ENCODE measurements around the gene PEAK1. TPM values are rescaled to one million over a fixed set of nuclear protein-coding genes. Genes with fewer than 3 reads are reported as not detected.

Gene PEAK1
- total and polyA plus RNA-seq, 4 experiments from 2014 or later: 2.2 to 10.1 (median 7.8) TPM; not detected in 1

GRCh38 chr15:77201665-77202064 lies 218.2 kb downstream of the PEAK1 start:
- intact Hi-C loops (cut with micrococcal nuclease): no loop called here
- ChIA-PET POLR2A (ENCODE audit: partially characterized antibody) (no interaction called here), CTCF (ENCODE audit: partially characterized antibody) (no interaction called here)
- no peak for DNase-seq
- no peaks in the 10 kb centered on the region for H3K27me3 ChIP-seq (ENCODE audit: insufficient read depth, low read length)
- H3K9me3 ChIP-seq (ENCODE audit: control insufficient read depth in 1 of 2, low read length in 2 of 2): no peaks in the 10 kb centered on the region
- peaks cover 7 to 20% of the 10 kb centered on the region in 2 donors for H3K36me3 Mint-ChIP-seq
- no peaks in the 10 kb centered on the region for H3K4me1 ChIP-seq (ENCODE audit: insufficient read depth, low read length)
- H3K9me3 Mint-ChIP-seq: peaks cover 3 to 20% (median 11%) of the 10 kb centered on the region in 8 donors
- H3K36me3 ChIP-seq (ENCODE audit: insufficient read depth, low read length): no peaks in the 10 kb centered on the region
- H3K27ac Mint-ChIP-seq: no peak overlapping the region
- no peaks in the 10 kb centered on the region for H3K27me3 Mint-ChIP-seq
- H3K4me1 Mint-ChIP-seq: no peaks in the 10 kb centered on the region
- no peak overlapping the region for H3K4me3 ChIP-seq (ENCODE audit: low read length in 2 of 2)
- no peak overlapping the region for H3K4me3 Mint-ChIP-seq
- H3K27ac ChIP-seq (ENCODE audit: low read depth, low read length): no peak overlapping the region

- Mint-ChIP-seq H3K27me3 (no peaks in the 10 kb centered on the region), H3K9me3 (peaks cover 3 to 20% (median 11%) of the 10 kb centered on the region in 8 donors), H3K27ac (no peak overlapping the region), H3K36me3 (peaks cover 7 to 20% of the 10 kb centered on the region in 2 donors), H3K4me3 (no peak overlapping the region), H3K4me1 (no peaks in the 10 kb centered on the region)
- ChIA-PET CTCF (ENCODE audit: partially characterized antibody) (no interaction called here), POLR2A (ENCODE audit: partially characterized antibody) (no interaction called here)
- H3K4me1 ChIP-seq (ENCODE audit: insufficient read depth, low read length): no peaks in the 10 kb centered on the region
- H3K9me3 ChIP-seq (ENCODE audit: control insufficient read depth in 1 of 2, low read length in 2 of 2): no peaks in the 10 kb centered on the region
- no peak overlapping the region for H3K27ac ChIP-seq (ENCODE audit: low read depth, low read length)
- intact Hi-C loops (cut with micrococcal nuclease): no loop called here
- H3K4me3 ChIP-seq (ENCODE audit: low read length in 2 of 2): no peak overlapping the region
- H3K36me3 ChIP-seq (ENCODE audit: insufficient read depth, low read length): no peaks in the 10 kb centered on the region
- no peaks in the 10 kb centered on the region for H3K27me3 ChIP-seq (ENCODE audit: insufficient read depth, low read length)
- no peak for DNase-seq
These were observed 223.5 kb downstream of the PEAK1 start for GRCh38 chr15:77196381-77196780.

GRCh38 chr15:77195586-77195985 lies 224.3 kb downstream of the PEAK1 start:
- CTCF ChIA-PET (ENCODE audit: partially characterized antibody): no interaction called here

GRCh38 chr15:77192451-77192850 lies 227.5 kb downstream of the PEAK1 start:
- Mint-ChIP-seq H3K36me3 (no peaks in the 10 kb centered on the region), H3K4me3 (no peak overlapping the region), H3K9me3 (no peaks in the 10 kb centered on the region), H3K27me3 (no peaks in the 10 kb centered on the region), H3K27ac (no peak overlapping the region), H3K4me1 (peaks cover 7 to 12% (median 9%) of the 10 kb centered on the region in 4 donors)
- CTCF ChIA-PET (ENCODE audit: partially characterized antibody): no interaction called here
- POLR2A ChIA-PET (ENCODE audit: partially characterized antibody): no interaction called here
- no peak for DNase-seq
- intact Hi-C loops (cut with micrococcal nuclease): no loop called here
- Histone ChIP-seq H3K27ac (ENCODE audit: low read depth, low read length) (no peak overlapping the region), H3K4me1 (ENCODE audit: insufficient read depth, low read length) (peaks cover 8% of the 10 kb centered on the region), H3K27me3 (ENCODE audit: insufficient read depth, low read length) (no peaks in the 10 kb centered on the region), H3K4me3 (ENCODE audit: low read length in 2 of 2) (no peak overlapping the region), H3K36me3 (ENCODE audit: insufficient read depth, low read length) (no peaks in the 10 kb centered on the region), H3K9me3 (ENCODE audit: control insufficient read depth in 1 of 2, low read length in 2 of 2) (no peaks in the 10 kb centered on the region)

More at GRCh38 chr15:77195586-77195985, 224.3 kb downstream of the PEAK1 start:
- Histone ChIP-seq H3K4me1 (ENCODE audit: insufficient read depth, low read length) (no peaks in the 10 kb centered on the region), H3K27me3 (ENCODE audit: insufficient read depth, low read length) (no peaks in the 10 kb centered on the region), H3K4me3 (ENCODE audit: low read length in 2 of 2) (no peak overlapping the region), H3K36me3 (ENCODE audit: insufficient read depth, low read length) (no peaks in the 10 kb centered on the region), H3K27ac (ENCODE audit: low read depth, low read length) (no peak overlapping the region), H3K9me3 (ENCODE audit: control insufficient read depth in 1 of 2, low read length in 2 of 2) (no peaks in the 10 kb centered on the region)
- no peaks in the 10 kb centered on the region for H3K27me3 Mint-ChIP-seq
- peaks cover 7 to 20% of the 10 kb centered on the region in 2 donors for H3K36me3 Mint-ChIP-seq
- intact Hi-C loops (cut with micrococcal nuclease): no loop called here
- no peaks in the 10 kb centered on the region for H3K4me1 Mint-ChIP-seq
- POLR2A ChIA-PET (ENCODE audit: partially characterized antibody): no interaction called here
- H3K9me3 Mint-ChIP-seq: peaks cover 3 to 20% (median 11%) of the 10 kb centered on the region in 8 donors
- DNase-seq: no peak
- no peak overlapping the region for H3K4me3 Mint-ChIP-seq
- H3K27ac Mint-ChIP-seq: no peak overlapping the region

- Mint-ChIP-seq H3K4me3 (no peak overlapping the region), H3K27ac (no peak overlapping the region), H3K36me3 (no peaks in the 10 kb centered on the region), H3K9me3 (no peaks in the 10 kb centered on the region), H3K27me3 (no peaks in the 10 kb centered on the region), H3K4me1 (peaks cover 12 to 16% (median 12%) of the 10 kb centered on the region in 4 donors)
- no peak for DNase-seq
- intact Hi-C loops (cut with micrococcal nuclease): no loop called here
- no peaks in the 10 kb centered on the region for H3K36me3 ChIP-seq (ENCODE audit: insufficient read depth, low read length)
- peaks cover 12% of the 10 kb centered on the region for H3K4me1 ChIP-seq (ENCODE audit: insufficient read depth, low read length)
- H3K9me3 ChIP-seq (ENCODE audit: control insufficient read depth in 1 of 2, low read length in 2 of 2): no peaks in the 10 kb centered on the region
- no peak overlapping the region for H3K27ac ChIP-seq (ENCODE audit: low read depth, low read length)
- CTCF ChIA-PET (ENCODE audit: partially characterized antibody): no interaction called here
- H3K4me3 ChIP-seq (ENCODE audit: low read length in 2 of 2): no peak overlapping the region
- no peaks in the 10 kb centered on the region for H3K27me3 ChIP-seq (ENCODE audit: insufficient read depth, low read length)
- POLR2A ChIA-PET (ENCODE audit: partially characterized antibody): no interaction called here
These were observed 228.6 kb downstream of the PEAK1 start for GRCh38 chr15:77191230-77191834.

- CTCF ChIA-PET (ENCODE audit: partially characterized antibody): interaction anchor here (0.6 to 2.1 kb wide), 2 partner anchors 298 to 309 kb away, joined by 3 to 7 read pairs; no protein-coding TSS in a partner anchor
- intact Hi-C loops (cut with micrococcal nuclease): loop anchor here (10.0 kb wide), 1 partner anchor 307 kb away; no protein-coding TSS in a partner anchor
- POLR2A ChIA-PET (ENCODE audit: partially characterized antibody): no interaction called here
- Mint-ChIP-seq H3K36me3 (no peaks in the 10 kb centered on the region), H3K9me3 (no peaks in the 10 kb centered on the region), H3K27ac (peak overlapping the region in 2 of 7 donors; percentile 60 to 73), H3K4me3 (peak overlapping the region in 2 of 8 donors; percentile 3 to 33), H3K27me3 (no peaks in the 10 kb centered on the region), H3K4me1 (peaks cover 12 to 16% (median 12%) of the 10 kb centered on the region in 4 donors)
- Histone ChIP-seq H3K36me3 (ENCODE audit: insufficient read depth, low read length) (no peaks in the 10 kb centered on the region), H3K4me1 (ENCODE audit: insufficient read depth, low read length) (peaks cover 12% of the 10 kb centered on the region), H3K4me3 (ENCODE audit: low read length in 2 of 2) (no peak overlapping the region), H3K9me3 (ENCODE audit: control insufficient read depth in 1 of 2, low read length in 2 of 2) (no peaks in the 10 kb centered on the region), H3K27ac (ENCODE audit: low read depth, low read length) (no peak overlapping the region), H3K27me3 (ENCODE audit: insufficient read depth, low read length) (no peaks in the 10 kb centered on the region)
- DNase-seq: peak in 1 of 5 donors; percentile 14
These were observed 232.0 kb downstream of the PEAK1 start for GRCh38 chr15:77187751-77188464.

- peak in 1 of 5 donors; percentile 21 for DNase-seq
- Mint-ChIP-seq H3K4me1 (peaks cover 12 to 19% (median 15%) of the 10 kb centered on the region in 4 donors), H3K27ac (peak overlapping the region in 1 of 7 donors; percentile 20), H3K9me3 (no peaks in the 10 kb centered on the region), H3K27me3 (no peaks in the 10 kb centered on the region), H3K4me3 (no peak overlapping the region), H3K36me3 (no peaks in the 10 kb centered on the region)
- no peak overlapping the region for H3K27ac ChIP-seq (ENCODE audit: low read depth, low read length)
- no peaks in the 10 kb centered on the region for H3K36me3 ChIP-seq (ENCODE audit: insufficient read depth, low read length)
- peaks cover 12% of the 10 kb centered on the region for H3K4me1 ChIP-seq (ENCODE audit: insufficient read depth, low read length)
- intact Hi-C loops (cut with micrococcal nuclease): loop anchor here (10.0 kb wide), 1 partner anchor 308 kb away; no protein-coding TSS in a partner anchor
- no peaks in the 10 kb centered on the region for H3K9me3 ChIP-seq (ENCODE audit: control insufficient read depth in 1 of 2, low read length in 2 of 2)
- no peak overlapping the region for H3K4me3 ChIP-seq (ENCODE audit: low read length in 2 of 2)
- H3K27me3 ChIP-seq (ENCODE audit: insufficient read depth, low read length): no peaks in the 10 kb centered on the region
- ChIA-PET POLR2A (ENCODE audit: partially characterized antibody) (no interaction called here), CTCF (ENCODE audit: partially characterized antibody) (interaction anchor here (1.0 to 2.1 kb wide), 2 partner anchors 310 to 357 kb away, joined by 4 to 7 read pairs; no protein-coding TSS in a partner anchor)
These were observed 233.3 kb downstream of the PEAK1 start for GRCh38 chr15:77186594-77187011.

Data from CD4-positive, alpha-beta memory T cell (primary cell).